ENCODE measurements around the gene GREM1.

GRCh38 chr15:32767236-32767635, 49.4 kb downstream of the GREM1 start:
- TF ChIP-seq, protein P1, sequence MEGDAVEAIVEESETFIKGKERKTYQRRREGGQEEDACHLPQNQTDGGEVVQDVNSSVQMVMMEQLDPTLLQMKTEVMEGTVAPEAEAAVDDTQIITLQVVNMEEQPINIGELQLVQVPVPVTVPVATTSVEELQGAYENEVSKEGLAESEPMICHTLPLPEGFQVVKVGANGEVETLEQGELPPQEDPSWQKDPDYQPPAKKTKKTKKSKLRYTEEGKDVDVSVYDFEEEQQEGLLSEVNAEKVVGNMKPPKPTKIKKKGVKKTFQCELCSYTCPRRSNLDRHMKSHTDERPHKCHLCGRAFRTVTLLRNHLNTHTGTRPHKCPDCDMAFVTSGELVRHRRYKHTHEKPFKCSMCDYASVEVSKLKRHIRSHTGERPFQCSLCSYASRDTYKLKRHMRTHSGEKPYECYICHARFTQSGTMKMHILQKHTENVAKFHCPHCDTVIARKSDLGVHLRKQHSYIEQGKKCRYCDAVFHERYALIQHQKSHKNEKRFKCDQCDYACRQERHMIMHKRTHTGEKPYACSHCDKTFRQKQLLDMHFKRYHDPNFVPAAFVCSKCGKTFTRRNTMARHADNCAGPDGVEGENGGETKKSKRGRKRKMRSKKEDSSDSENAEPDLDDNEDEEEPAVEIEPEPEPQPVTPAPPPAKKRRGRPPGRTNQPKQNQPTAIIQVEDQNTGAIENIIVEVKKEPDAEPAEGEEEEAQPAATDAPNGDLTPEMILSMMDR (IDR thresholded peaks at IDR 0.05): no peak
- TF ChIP-seq POLR2A (IDR thresholded peaks at IDR 0.05): no peak

Data from adrenal gland (tissue), 5 donors.